ENCODE data around the gene PPM1L. TPM values are rescaled to one million over a fixed set of nuclear protein-coding genes. Genes with fewer than 3 reads are reported as not detected.

PPM1L gene
- total RNA-seq, 4 donors from 2014 or later: 3.2 to 27.9 (median 16.4) TPM

DNA sequence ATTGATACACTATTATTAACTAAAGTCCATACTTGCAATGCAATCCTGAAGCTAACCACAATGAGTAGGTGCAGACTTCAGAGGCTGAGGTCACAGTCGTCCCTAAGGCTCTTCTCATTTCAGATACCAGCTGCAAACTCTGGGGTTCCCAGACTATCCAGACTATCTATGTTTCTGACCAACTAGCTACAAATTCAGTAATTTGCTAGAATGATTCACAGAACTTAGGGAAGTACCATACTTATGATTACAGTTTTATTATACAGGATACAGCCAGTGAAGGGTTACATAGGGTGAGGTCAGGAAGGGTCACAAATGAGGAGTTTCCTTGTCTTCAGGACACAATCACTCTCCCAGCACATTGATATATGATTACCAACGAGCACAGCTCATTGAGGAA lies 36.5 kb downstream of the PPM1L start:
- Histone ChIP-seq H3K36me3 (no peaks in the 10 kb centered on the region), H3K27me3 (no peaks in the 10 kb centered on the region), H3K27ac (no peak overlapping the region), H3K4me3 (no peak overlapping the region), H3K9me3 (peaks cover 0 to 4% of the 10 kb centered on the region in 2 donors), H3K4me1 (no peaks in the 10 kb centered on the region)
- TF ChIP-seq POLR2A (IDR thresholded peaks at IDR 0.05): no peak
- TF ChIP-seq CTCF (IDR thresholded peaks at IDR 0.05): no peak
- intact Hi-C loops (cut with DNase I; ENCODE audit: low total_unique reads): no loop called here
- DNase-seq: no peak

DNA sequence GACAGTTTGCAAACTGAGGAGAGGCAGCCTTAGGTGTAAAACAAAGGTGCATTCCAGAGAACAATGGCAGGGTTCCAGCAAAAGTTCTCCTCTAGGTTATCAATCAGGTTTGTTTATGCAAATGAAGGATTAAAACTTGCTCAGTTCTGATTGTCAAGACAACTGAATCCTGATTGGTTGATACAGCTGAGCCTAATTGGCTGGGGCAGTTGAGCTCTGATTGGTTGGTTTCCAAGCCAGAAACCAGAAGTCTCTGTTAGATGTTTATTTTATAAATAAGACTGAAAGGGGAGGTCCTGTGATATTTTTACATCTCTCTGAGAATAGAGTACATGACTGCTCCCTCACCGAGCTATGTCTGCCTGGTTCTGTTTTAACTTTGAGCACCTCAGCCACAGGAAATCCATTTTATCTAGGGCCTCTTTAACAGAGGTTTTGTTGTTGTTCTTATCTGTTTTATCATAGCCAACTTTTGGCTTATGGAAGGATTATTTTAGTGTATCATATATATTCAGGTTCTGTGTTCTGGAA lies 37.8 kb downstream of the PPM1L start:
- Histone ChIP-seq H3K9me3 (no peaks in the 10 kb centered on the region), H3K27ac (no peak overlapping the region), H3K36me3 (no peaks in the 10 kb centered on the region), H3K4me3 (no peak overlapping the region), H3K4me1 (no peaks in the 10 kb centered on the region), H3K27me3 (no peaks in the 10 kb centered on the region)
- intact Hi-C loops (cut with DNase I; ENCODE audit: low total_unique reads): no loop called here
- DNase-seq: no peak
- TF ChIP-seq POLR2A (IDR thresholded peaks at IDR 0.05) (no peak), CTCF (IDR thresholded peaks at IDR 0.05) (no peak)

DNA sequence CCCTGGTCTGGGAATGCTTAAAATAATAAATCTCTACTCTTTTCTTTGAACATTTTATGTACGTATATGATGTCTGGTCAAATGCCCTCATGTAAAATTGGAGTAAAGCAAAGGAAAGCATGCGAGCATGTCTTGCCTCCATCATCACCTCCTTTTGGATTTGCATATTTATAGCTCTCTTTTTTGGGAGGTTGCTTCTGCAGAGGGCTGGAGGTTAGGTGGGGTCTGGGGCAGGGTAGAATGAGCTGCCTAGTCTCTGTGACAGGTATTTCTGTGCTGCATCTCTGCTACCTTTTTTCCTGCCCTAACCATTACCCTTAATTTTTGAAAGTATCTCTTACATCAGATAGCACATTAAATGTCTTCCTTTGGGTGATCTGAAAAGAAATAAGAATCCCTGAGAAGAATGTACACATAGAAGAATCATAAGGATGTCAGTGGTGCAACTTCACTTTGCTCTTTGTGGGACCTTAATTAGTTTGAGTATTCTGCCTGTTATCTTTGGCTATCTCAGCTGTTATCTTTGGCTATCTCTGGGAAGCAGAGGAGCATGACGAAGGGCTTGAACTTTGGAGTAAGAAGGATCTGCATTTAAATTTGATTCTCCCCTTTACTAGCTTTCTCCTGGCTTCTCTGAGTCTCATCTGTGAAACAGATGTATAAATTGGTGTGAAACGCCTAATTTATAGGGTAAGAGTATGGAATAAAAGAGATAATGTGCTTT lies 40.2 kb downstream of the PPM1L start:
- H3K27ac ChIP-seq: no peak overlapping the region
- intact Hi-C loops (cut with DNase I; ENCODE audit: low total_unique reads): no loop called here
- H3K36me3 ChIP-seq: no peaks in the 10 kb centered on the region
- no peaks in the 10 kb centered on the region for H3K9me3 ChIP-seq
- no peak overlapping the region for H3K4me3 ChIP-seq
- TF ChIP-seq POLR2A (IDR thresholded peaks at IDR 0.05): no peak
- TF ChIP-seq CTCF (IDR thresholded peaks at IDR 0.05): no peak
- H3K4me1 ChIP-seq: no peaks in the 10 kb centered on the region
- DNase-seq: no peak
- no peaks in the 10 kb centered on the region for H3K27me3 ChIP-seq

GRCh38 chr3:160796813-160797164 lies 40.8 kb downstream of the PPM1L start:
- intact Hi-C loops (cut with DNase I; ENCODE audit: low total_unique reads): no loop called here
- Histone ChIP-seq H3K27ac (no peak overlapping the region), H3K9me3 (no peaks in the 10 kb centered on the region)

More at GRCh38 chr3:160796813-160797164, 40.8 kb downstream of the PPM1L start:
- Histone ChIP-seq H3K4me1 (no peaks in the 10 kb centered on the region), H3K27me3 (no peaks in the 10 kb centered on the region), H3K36me3 (no peaks in the 10 kb centered on the region), H3K4me3 (no peak overlapping the region)
- no peak for TF ChIP-seq POLR2A (IDR thresholded peaks at IDR 0.05)
- no peak for TF ChIP-seq CTCF (IDR thresholded peaks at IDR 0.05)
- no peak for DNase-seq
